ENCODE data around the gene UNC80. TPM values are rescaled to one million over a fixed set of nuclear protein-coding genes. Genes with fewer than 3 reads are reported as not detected.
A peak's percentile ranks its signal among the peaks of the same experiment; 100 is the strongest.

UNC80 gene
- total and polyA plus RNA-seq, 2 of the 13 experiments (the other 11 are each of a cell fraction or from before 2014, with no cell fraction given), result not detected

DNA sequence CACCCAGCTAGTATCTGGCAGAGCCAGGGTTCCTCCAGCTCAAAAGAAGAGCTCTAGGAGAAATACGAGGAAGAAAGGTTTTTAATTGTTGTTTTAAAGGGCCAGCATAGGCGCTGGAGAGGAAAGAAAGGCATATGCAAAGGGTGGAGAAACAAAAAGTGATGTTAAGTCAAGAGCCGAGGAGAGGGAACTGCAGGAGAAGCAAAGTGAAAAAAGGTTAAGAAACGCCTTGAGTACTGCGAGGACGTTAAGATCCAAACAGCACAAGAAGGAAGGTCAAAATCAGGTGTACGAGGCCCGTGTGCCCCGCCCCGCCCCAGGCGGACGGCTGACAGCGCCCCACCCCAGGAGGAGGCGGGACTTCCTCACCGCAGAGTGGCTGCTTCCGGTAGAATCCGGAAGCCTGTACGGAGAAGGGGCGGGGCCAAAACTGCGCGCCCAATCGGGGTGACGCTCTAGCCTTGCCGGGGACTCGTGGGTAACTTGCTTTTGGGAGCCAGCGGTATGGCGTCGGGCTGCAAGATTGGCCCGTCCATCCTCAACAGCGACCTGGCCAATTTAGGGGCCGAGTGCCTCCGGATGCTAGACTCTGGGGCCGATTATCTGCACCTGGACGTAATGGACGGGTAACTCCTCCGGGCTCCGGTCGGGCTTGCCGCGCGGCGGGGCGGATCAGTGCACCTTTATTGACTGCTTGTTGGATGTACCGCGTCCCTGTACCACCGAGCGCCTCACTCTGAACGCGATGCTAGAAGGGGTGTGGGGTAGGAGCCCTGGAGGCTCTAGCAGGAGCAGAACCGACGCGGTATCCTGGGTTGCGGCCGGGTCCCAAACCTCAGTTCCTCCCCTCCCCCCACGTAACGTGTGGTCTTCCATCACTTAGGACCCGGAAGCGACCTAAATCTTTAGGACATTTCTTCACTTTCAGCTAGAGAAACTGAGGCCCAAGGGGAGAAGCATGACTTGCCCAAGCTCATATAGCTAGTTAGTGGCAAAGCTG is 230.8 kb downstream of the UNC80 start, which contains the start of gene RPE (continued):
- TF ChIP-seq RBM22 (optimal IDR thresholded peaks at IDR 0.05; ENCODE audit: low read length) (no peak), KDM3A (CRISPR knock-in tag; IDR thresholded peaks at IDR 0.05; ENCODE audit: low read depth) (peak; percentile 73; the same call in 1 of the 2 replicates), NFKBIZ (CRISPR knock-in tag; IDR thresholded peaks at IDR 0.05) (peak; percentile 73; the same call in 1 of the 2 replicates), SETDB1 (CRISPR knock-in tag; IDR thresholded peaks at IDR 0.05; ENCODE audit: borderline replicate concordance) (no peak), ZNF570 (CRISPR knock-in tag; IDR thresholded peaks at IDR 0.05; ENCODE audit: borderline replicate concordance) (no peak), KAT8 (CRISPR knock-in tag; IDR thresholded peaks at IDR 0.05) (peak; percentile 97), ARID2 (CRISPR knock-in tag; IDR thresholded peaks at IDR 0.05; ENCODE audit: borderline replicate concordance) (0 out of 2 replicates have a peak, but pooled peaks have one; percentile 69), ZNF451 (CRISPR knock-in tag; IDR thresholded peaks at IDR 0.05) (peak; percentile 92), ZNF234 (CRISPR knock-in tag; conservative IDR thresholded peaks at IDR 0.05) (no peak), ZNF720 (CRISPR knock-in tag; IDR thresholded peaks at IDR 0.05) (no peak), PHF5A (CRISPR knock-in tag; IDR thresholded peaks at IDR 0.05; ENCODE audit: low read depth, unreplicated experiment) (peak; percentile 25), CCAR2 (optimal IDR thresholded peaks at IDR 0.05; ENCODE audit: low read depth, low read length) (no peak), CHCHD3 (CRISPR knock-in tag; IDR thresholded peaks at IDR 0.05) (no peak), GATAD1 (CRISPR knock-in tag; IDR thresholded peaks at IDR 0.05) (peak; percentile 95), ZNF235 (CRISPR knock-in tag; IDR thresholded peaks at IDR 0.05; ENCODE audit: borderline replicate concordance) (peak; percentile 65; the same call in 1 of the 2 replicates), NFRKB (IDR thresholded peaks at IDR 0.05) (no peak)
- TF ChIP-seq, protein P1, sequence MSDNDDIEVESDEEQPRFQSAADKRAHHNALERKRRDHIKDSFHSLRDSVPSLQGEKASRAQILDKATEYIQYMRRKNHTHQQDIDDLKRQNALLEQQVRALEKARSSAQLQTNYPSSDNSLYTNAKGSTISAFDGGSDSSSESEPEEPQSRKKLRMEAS (IDR thresholded peaks at IDR 0.05), result peak; percentile 90
- TF ChIP-seq, protein P2, sequence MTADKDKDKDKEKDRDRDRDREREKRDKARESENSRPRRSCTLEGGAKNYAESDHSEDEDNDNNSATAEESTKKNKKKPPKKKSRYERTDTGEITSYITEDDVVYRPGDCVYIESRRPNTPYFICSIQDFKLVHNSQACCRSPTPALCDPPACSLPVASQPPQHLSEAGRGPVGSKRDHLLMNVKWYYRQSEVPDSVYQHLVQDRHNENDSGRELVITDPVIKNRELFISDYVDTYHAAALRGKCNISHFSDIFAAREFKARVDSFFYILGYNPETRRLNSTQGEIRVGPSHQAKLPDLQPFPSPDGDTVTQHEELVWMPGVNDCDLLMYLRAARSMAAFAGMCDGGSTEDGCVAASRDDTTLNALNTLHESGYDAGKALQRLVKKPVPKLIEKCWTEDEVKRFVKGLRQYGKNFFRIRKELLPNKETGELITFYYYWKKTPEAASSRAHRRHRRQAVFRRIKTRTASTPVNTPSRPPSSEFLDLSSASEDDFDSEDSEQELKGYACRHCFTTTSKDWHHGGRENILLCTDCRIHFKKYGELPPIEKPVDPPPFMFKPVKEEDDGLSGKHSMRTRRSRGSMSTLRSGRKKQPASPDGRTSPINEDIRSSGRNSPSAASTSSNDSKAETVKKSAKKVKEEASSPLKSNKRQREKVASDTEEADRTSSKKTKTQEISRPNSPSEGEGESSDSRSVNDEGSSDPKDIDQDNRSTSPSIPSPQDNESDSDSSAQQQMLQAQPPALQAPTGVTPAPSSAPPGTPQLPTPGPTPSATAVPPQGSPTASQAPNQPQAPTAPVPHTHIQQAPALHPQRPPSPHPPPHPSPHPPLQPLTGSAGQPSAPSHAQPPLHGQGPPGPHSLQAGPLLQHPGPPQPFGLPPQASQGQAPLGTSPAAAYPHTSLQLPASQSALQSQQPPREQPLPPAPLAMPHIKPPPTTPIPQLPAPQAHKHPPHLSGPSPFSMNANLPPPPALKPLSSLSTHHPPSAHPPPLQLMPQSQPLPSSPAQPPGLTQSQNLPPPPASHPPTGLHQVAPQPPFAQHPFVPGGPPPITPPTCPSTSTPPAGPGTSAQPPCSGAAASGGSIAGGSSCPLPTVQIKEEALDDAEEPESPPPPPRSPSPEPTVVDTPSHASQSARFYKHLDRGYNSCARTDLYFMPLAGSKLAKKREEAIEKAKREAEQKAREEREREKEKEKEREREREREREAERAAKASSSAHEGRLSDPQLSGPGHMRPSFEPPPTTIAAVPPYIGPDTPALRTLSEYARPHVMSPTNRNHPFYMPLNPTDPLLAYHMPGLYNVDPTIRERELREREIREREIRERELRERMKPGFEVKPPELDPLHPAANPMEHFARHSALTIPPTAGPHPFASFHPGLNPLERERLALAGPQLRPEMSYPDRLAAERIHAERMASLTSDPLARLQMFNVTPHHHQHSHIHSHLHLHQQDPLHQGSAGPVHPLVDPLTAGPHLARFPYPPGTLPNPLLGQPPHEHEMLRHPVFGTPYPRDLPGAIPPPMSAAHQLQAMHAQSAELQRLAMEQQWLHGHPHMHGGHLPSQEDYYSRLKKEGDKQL (CRISPR knock-in tag; IDR thresholded peaks at IDR 0.05; ENCODE audit: low read depth), result no peak
- TF ChIP-seq, protein P3, sequence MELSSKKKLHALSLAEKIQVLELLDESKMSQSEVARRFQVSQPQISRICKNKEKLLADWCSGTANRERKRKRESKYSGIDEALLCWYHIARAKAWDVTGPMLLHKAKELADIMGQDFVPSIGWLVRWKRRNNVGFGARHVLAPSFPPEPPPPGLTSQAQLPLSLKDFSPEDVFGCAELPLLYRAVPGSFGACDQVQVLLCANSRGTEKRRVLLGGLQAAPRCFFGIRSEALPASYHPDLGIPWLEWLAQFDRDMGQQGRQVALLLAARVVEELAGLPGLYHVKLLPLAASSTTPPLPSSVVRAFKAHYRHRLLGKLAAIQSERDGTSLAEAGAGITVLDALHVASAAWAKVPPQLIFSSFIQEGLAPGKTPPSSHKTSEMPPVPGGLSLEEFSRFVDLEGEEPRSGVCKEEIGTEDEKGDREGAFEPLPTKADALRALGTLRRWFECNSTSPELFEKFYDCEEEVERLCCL (CRISPR knock-in tag; IDR thresholded peaks at IDR 0.05; ENCODE audit: borderline replicate concordance), result peak; percentile 71; the same call in 1 of the 2 replicates
- TF ChIP-seq, protein P4, sequence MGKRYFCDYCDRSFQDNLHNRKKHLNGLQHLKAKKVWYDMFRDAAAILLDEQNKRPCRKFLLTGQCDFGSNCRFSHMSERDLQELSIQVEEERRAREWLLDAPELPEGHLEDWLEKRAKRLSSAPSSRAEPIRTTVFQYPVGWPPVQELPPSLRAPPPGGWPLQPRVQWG (CRISPR knock-in tag; IDR thresholded peaks at IDR 0.05; ENCODE audit: borderline replicate concordance, low read depth), result no peak
- TF ChIP-seq, protein P5, sequence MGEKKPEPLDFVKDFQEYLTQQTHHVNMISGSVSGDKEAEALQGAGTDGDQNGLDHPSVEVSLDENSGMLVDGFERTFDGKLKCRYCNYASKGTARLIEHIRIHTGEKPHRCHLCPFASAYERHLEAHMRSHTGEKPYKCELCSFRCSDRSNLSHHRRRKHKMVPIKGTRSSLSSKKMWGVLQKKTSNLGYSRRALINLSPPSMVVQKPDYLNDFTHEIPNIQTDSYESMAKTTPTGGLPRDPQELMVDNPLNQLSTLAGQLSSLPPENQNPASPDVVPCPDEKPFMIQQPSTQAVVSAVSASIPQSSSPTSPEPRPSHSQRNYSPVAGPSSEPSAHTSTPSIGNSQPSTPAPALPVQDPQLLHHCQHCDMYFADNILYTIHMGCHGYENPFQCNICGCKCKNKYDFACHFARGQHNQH (CRISPR knock-in tag; IDR thresholded peaks at IDR 0.05), result peak; percentile 79
